ENCODE measurements around the gene SMARCC2. TPM values are rescaled to one million over a fixed set of nuclear protein-coding genes. Genes with fewer than 3 reads are reported as not detected.

SMARCC2 gene
- total and polyA plus RNA-seq, 9 of the 15 experiments (the other 6 are each of a cell fraction or from before 2014, with no cell fraction given) = 11.9 to 86.0 (median 36.6) TPM

DNA sequence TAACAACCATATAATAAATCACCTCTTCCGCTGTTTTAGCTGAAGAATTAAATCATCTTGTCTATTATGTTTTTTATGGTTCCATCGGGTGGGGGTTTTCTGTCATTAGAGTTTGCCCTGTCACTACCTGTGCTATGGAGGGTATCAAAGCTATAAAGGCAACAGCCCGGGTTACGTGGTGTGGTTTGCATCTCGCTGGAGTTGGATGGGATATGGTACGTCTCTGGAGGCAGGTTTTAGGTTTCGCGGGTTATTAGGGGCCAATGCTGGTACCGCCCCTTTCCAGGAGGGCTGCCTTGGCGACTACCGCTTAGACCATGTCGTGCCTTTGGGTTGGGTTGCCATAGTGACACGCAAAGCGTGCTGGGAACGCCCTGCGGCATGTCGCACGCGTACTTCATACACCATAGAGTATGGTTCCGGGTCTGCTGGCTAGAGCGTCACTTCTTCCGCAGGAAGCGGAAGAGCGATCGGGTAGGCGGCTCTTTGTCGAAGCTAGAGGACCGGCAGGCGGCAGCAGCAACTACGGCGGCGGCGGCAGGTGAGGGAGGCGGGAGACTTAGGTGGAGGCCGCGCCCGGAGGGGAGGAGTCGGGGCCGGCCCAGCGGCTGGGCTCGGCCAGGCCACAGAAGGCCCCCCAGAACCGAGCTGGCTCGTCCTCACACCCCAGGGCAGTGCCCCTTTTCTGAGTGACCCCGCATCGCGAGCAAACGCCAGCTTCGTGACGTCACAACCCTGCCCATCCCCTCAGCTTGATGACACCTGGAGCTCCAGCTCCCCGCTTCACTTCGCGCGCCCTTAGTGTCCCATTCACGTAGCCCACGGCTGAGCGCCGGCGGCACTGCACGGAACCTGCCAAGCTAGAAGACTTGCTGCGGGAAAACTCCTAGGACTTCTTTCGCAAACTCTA is 71.2 kb downstream of the SMARCC2 start, which contains the start of gene ZC3H10 (continued):
- TF ChIP-seq, protein P1, sequence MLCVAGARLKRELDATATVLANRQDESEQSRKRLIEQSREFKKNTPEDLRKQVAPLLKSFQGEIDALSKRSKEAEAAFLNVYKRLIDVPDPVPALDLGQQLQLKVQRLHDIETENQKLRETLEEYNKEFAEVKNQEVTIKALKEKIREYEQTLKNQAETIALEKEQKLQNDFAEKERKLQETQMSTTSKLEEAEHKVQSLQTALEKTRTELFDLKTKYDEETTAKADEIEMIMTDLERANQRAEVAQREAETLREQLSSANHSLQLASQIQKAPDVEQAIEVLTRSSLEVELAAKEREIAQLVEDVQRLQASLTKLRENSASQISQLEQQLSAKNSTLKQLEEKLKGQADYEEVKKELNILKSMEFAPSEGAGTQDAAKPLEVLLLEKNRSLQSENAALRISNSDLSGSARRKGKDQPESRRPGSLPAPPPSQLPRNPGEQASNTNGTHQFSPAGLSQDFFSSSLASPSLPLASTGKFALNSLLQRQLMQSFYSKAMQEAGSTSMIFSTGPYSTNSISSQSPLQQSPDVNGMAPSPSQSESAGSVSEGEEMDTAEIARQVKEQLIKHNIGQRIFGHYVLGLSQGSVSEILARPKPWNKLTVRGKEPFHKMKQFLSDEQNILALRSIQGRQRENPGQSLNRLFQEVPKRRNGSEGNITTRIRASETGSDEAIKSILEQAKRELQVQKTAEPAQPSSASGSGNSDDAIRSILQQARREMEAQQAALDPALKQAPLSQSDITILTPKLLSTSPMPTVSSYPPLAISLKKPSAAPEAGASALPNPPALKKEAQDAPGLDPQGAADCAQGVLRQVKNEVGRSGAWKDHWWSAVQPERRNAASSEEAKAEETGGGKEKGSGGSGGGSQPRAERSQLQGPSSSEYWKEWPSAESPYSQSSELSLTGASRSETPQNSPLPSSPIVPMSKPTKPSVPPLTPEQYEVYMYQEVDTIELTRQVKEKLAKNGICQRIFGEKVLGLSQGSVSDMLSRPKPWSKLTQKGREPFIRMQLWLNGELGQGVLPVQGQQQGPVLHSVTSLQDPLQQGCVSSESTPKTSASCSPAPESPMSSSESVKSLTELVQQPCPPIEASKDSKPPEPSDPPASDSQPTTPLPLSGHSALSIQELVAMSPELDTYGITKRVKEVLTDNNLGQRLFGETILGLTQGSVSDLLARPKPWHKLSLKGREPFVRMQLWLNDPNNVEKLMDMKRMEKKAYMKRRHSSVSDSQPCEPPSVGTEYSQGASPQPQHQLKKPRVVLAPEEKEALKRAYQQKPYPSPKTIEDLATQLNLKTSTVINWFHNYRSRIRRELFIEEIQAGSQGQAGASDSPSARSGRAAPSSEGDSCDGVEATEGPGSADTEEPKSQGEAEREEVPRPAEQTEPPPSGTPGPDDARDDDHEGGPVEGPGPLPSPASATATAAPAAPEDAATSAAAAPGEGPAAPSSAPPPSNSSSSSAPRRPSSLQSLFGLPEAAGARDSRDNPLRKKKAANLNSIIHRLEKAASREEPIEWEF (CRISPR knock-in tag; IDR thresholded peaks at IDR 0.05) = no peak
- TF ChIP-seq MECOM (CRISPR knock-in tag; IDR thresholded peaks at IDR 0.05) (no peak), RHOXF2B (CRISPR knock-in tag; conservative IDR thresholded peaks at IDR 0.05) (peak; percentile 86; the same call in 1 of the 2 replicates), ZNF253 (CRISPR knock-in tag; conservative IDR thresholded peaks at IDR 0.05) (peak; percentile 88), FOXK1 (CRISPR knock-in tag; IDR thresholded peaks at IDR 0.05; ENCODE audit: borderline replicate concordance) (peak; percentile 6; the same call in 1 of the 2 replicates), ZNF197 (CRISPR knock-in tag; IDR thresholded peaks at IDR 0.05; ENCODE audit: low read depth) (no peak), TRIM28 (IDR thresholded peaks at IDR 0.05) (peak; percentile 13; the same call in 1 of the 2 replicates), ZNF561 (CRISPR knock-in tag; conservative IDR thresholded peaks at IDR 0.05) (no peak), SIX5 (IDR thresholded peaks at IDR 0.05; ENCODE audit: borderline replicate concordance in 1 of 2, insufficient read depth in 1 of 2, low read depth in 1 of 2, low read length in 2 of 2) (peak; percentile 29 to 36; a peak in 2 of 4 replicates), POLR2A (conservative IDR thresholded peaks at IDR 0.05) (peak; percentile 99), CHD4 (IDR thresholded peaks at IDR 0.05; ENCODE audit: insufficient read depth, insufficient replicate concordance, low read depth, low read length, poor library complexity, severe bottlenecking) (no peak), MAX (CRISPR knock-in tag; IDR thresholded peaks at IDR 0.05) (peak; percentile 93), FOXO4 (CRISPR knock-in tag; IDR thresholded peaks at IDR 0.05) (peak; percentile 55; the same call in 1 of the 2 replicates), JUNB (CRISPR knock-in tag; conservative IDR thresholded peaks at IDR 0.05) (no peak), GABPB1 (CRISPR knock-in tag; IDR thresholded peaks at IDR 0.05) (peak; percentile 97), KAT2B (IDR thresholded peaks at IDR 0.05; ENCODE audit: low read depth, low read length) (no peak)
- TF ChIP-seq, protein P2, sequence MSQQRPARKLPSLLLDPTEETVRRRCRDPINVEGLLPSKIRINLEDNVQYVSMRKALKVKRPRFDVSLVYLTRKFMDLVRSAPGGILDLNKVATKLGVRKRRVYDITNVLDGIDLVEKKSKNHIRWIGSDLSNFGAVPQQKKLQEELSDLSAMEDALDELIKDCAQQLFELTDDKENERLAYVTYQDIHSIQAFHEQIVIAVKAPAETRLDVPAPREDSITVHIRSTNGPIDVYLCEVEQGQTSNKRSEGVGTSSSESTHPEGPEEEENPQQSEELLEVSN (IDR thresholded peaks at IDR 0.05; ENCODE audit: borderline replicate concordance in 1 of 2, extremely low read depth in 1 of 2, insufficient read depth in 1 of 2, insufficient read length in 1 of 2, low read depth in 1 of 2, low read length in 1 of 2, poor library complexity in 1 of 2, severe bottlenecking in 1 of 2) = peak; percentile 80 to 83

Data from K562 (cell line).